Measurements from ENCODE around the gene FNDC1.
A peak's percentile ranks its signal among the peaks of the same experiment; 100 is the strongest.

FNDC1 gene

DNA sequence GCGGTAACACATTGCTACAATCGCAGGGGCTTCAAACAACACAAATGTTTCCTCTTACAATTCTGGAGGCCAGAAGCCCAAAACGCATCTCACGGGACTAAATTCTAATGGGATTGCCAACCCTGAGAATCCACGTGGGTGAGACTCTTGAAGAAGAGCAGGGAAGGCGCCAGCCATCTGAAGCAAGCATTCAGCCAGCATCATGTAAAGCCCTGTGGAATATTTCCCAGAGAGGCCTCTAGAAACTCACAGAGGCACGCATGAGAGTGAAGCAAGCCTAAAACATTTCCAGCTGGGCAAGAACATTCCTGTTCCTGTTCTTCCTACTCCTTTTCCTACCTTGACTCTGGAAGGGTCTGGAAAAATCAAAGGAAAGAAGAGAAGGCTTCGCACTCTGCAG is 19.6 kb upstream of the FNDC1 start:
- Histone ChIP-seq H3K27me3 (ENCODE audit: insufficient read depth, low read depth) (no peaks in the 10 kb centered on the region), H3K79me2 (ENCODE audit: insufficient read depth, low read depth) (no peaks in the 10 kb centered on the region), H3K27ac (no peak overlapping the region), H2AFZ (ENCODE audit: low read depth) (no peak overlapping the region), H3K4me3 (IDR thresholded peaks at IDR 0.05; ENCODE audit: insufficient read depth, low read depth, low read length) (no peak overlapping the region), H3K36me3 (ENCODE audit: insufficient read depth) (no peaks in the 10 kb centered on the region), H3K9ac (no peak overlapping the region), H3K4me2 (no peak overlapping the region), H4K20me1 (ENCODE audit: insufficient read depth) (no peaks in the 10 kb centered on the region), H3K4me1 (ENCODE audit: low read depth, poor library complexity, severe bottlenecking) (no peaks in the 10 kb centered on the region)
- TF ChIP-seq, protein P1, sequence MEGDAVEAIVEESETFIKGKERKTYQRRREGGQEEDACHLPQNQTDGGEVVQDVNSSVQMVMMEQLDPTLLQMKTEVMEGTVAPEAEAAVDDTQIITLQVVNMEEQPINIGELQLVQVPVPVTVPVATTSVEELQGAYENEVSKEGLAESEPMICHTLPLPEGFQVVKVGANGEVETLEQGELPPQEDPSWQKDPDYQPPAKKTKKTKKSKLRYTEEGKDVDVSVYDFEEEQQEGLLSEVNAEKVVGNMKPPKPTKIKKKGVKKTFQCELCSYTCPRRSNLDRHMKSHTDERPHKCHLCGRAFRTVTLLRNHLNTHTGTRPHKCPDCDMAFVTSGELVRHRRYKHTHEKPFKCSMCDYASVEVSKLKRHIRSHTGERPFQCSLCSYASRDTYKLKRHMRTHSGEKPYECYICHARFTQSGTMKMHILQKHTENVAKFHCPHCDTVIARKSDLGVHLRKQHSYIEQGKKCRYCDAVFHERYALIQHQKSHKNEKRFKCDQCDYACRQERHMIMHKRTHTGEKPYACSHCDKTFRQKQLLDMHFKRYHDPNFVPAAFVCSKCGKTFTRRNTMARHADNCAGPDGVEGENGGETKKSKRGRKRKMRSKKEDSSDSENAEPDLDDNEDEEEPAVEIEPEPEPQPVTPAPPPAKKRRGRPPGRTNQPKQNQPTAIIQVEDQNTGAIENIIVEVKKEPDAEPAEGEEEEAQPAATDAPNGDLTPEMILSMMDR (conservative IDR thresholded peaks at IDR 0.05; ENCODE audit: low read depth, low read length), result no peak

DNA sequence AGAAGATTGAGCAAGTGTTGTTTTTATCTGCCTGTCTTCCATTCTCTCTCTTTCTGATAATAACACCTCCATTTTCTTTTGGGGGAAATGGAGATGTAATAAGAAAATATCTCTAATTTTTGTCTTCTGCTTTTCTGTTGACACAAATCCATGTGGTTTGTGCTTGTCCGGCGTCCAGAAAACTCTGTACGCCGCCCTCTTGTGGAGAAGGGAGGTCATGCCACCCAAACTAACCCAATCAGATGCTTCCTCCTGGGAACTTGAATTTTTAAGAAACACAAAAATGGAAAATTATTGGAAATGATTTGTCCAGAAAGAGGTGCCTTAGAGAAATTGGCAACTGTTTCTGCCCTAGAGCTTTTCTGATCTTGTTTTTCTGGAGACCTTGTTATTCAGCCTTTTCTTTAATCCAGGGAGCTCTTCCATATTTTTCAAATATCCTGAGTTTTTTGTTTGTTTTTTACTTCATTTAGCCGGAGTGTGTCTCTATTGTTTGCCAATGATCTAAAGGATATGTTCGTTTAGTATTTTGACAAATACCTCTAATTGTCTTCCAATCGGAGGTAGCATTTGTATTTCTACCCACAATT is 17.8 kb upstream of the FNDC1 start:
- Histone ChIP-seq H3K27ac (no peak overlapping the region), H3K4me2 (no peak overlapping the region), H2AFZ (ENCODE audit: low read depth) (no peak overlapping the region), H4K20me1 (ENCODE audit: insufficient read depth) (no peaks in the 10 kb centered on the region), H3K27me3 (ENCODE audit: insufficient read depth, low read depth) (no peaks in the 10 kb centered on the region), H3K79me2 (ENCODE audit: insufficient read depth, low read depth) (no peaks in the 10 kb centered on the region), H3K9ac (no peak overlapping the region), H3K36me3 (ENCODE audit: insufficient read depth) (no peaks in the 10 kb centered on the region), H3K4me1 (ENCODE audit: low read depth, poor library complexity, severe bottlenecking) (no peaks in the 10 kb centered on the region), H3K4me3 (IDR thresholded peaks at IDR 0.05; ENCODE audit: insufficient read depth, low read depth, low read length) (no peak overlapping the region)
- TF ChIP-seq, protein P1 (conservative IDR thresholded peaks at IDR 0.05; ENCODE audit: low read depth, low read length), result peak; percentile 86

DNA sequence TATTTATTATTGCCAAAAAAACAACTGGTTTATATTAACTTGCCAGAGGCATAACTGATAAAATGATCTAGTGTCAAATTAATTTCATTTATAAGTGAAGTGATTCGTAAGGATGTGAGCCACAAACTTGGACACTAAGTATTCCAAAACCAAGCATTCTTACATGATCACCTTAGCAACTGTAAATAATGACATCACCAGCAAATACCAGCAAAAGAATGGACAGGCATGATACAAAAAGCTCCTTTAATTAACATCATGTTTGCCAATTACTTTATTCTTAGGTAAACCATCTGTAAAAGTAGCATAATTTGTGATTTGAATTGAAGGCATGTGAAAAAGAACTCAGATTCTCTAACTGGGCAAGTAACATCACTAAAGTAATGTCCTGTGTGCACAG is 17.2 kb upstream of the FNDC1 start:
- Histone ChIP-seq H3K9ac (no peak overlapping the region), H3K4me2 (no peak overlapping the region), H2AFZ (ENCODE audit: low read depth) (no peak overlapping the region), H3K4me1 (ENCODE audit: low read depth, poor library complexity, severe bottlenecking) (no peaks in the 10 kb centered on the region), H3K27ac (no peak overlapping the region), H3K27me3 (ENCODE audit: insufficient read depth, low read depth) (no peaks in the 10 kb centered on the region), H3K36me3 (ENCODE audit: insufficient read depth) (no peaks in the 10 kb centered on the region), H4K20me1 (ENCODE audit: insufficient read depth) (no peaks in the 10 kb centered on the region), H3K4me3 (IDR thresholded peaks at IDR 0.05; ENCODE audit: insufficient read depth, low read depth, low read length) (no peak overlapping the region), H3K79me2 (ENCODE audit: insufficient read depth, low read depth) (no peaks in the 10 kb centered on the region)
- TF ChIP-seq, protein P1 (conservative IDR thresholded peaks at IDR 0.05; ENCODE audit: low read depth, low read length), result no peak

DNA sequence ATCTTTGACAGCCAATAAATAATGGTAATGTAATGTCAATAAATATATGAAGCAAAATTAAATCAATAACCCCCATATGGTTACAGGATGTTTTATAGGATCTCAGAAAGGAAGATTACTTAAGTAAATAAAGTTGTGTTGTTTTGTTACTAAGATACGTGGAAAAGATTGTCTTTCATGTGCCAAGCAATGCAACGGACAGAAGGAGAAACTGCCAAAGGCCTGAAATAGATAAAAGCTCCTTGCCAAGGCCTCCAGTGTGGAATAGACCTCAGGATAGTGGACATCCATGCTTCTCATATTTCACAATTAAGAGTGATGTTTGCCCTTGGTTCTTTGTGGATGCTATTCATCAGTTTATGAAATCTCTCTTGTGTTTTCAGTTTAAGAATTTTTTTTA is 16.4 kb upstream of the FNDC1 start:
- Histone ChIP-seq H3K9ac (no peak overlapping the region), H3K4me3 (IDR thresholded peaks at IDR 0.05; ENCODE audit: insufficient read depth, low read depth, low read length) (no peak overlapping the region), H4K20me1 (ENCODE audit: insufficient read depth) (no peaks in the 10 kb centered on the region), H3K36me3 (ENCODE audit: insufficient read depth) (no peaks in the 10 kb centered on the region), H3K4me1 (ENCODE audit: low read depth, poor library complexity, severe bottlenecking) (no peaks in the 10 kb centered on the region), H3K27ac (no peak overlapping the region), H2AFZ (ENCODE audit: low read depth) (no peak overlapping the region), H3K79me2 (ENCODE audit: insufficient read depth, low read depth) (no peaks in the 10 kb centered on the region), H3K27me3 (ENCODE audit: insufficient read depth, low read depth) (no peaks in the 10 kb centered on the region), H3K4me2 (no peak overlapping the region)
- TF ChIP-seq, protein P1 (conservative IDR thresholded peaks at IDR 0.05; ENCODE audit: low read depth, low read length), result no peak

All from KMS-11 (cell line).